ENCODE data around the gene OR8B12. TPM values are rescaled to one million over a fixed set of nuclear protein-coding genes. Genes with fewer than 3 reads are reported as not detected.
"Not testable (repeated sequence)": the region's sequence is repeated elsewhere in the genome, so short reads cannot be mapped to it uniquely, and the experiment has no call there.

OR8B12 gene
- total RNA-seq, 1 experiment from 2014 or later: not detected

DNA sequence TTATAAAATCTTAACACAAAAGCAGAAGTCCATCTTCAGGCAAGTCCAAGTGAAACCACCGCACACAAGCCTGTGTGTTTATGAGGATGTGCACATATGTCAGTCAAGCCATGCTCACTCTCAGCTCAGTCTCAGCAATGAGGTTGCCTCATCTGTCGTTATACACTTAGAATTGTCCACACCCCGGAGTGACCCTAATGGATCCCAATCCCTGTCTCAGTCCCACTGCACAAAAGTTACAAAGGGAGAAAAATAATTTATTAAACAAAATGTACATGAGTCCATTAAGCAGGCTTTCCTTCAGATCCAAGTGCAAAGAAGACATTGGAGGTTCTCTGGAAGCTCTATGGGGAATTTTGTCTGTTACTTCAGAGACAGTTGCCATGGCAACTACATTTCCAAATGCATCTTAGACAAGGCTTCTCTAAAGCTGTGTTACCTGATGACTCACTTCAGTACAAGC, 24.4 kb downstream of the OR8B12 start:
- H3K4me1 ChIP-seq: no peaks in the 10 kb centered on the region
- CTCF ChIA-PET: interaction anchor here (0.7 kb wide), 1 partner anchor 98 kb away, joined by 3 read pairs; no protein-coding TSS in a partner anchor
- no TSS peak for BruUV-seq (replicated peaks)
- Mint-ChIP-seq H3K9me3 (ENCODE audit: unreplicated experiment) (no peaks in the 10 kb centered on the region), H3K27me3 (ENCODE audit: insufficient read depth, unreplicated experiment) (peaks cover 28% of the 10 kb centered on the region), H3K36me3 (ENCODE audit: insufficient read depth, unreplicated experiment) (no peaks in the 10 kb centered on the region), H3K27ac (ENCODE audit: unreplicated experiment) (no peak overlapping the region), H3K4me3 (ENCODE audit: unreplicated experiment) (no peak overlapping the region), H3K4me1 (ENCODE audit: low read depth, unreplicated experiment) (no peaks in the 10 kb centered on the region)
- TF ChIP-seq, protein P1, sequence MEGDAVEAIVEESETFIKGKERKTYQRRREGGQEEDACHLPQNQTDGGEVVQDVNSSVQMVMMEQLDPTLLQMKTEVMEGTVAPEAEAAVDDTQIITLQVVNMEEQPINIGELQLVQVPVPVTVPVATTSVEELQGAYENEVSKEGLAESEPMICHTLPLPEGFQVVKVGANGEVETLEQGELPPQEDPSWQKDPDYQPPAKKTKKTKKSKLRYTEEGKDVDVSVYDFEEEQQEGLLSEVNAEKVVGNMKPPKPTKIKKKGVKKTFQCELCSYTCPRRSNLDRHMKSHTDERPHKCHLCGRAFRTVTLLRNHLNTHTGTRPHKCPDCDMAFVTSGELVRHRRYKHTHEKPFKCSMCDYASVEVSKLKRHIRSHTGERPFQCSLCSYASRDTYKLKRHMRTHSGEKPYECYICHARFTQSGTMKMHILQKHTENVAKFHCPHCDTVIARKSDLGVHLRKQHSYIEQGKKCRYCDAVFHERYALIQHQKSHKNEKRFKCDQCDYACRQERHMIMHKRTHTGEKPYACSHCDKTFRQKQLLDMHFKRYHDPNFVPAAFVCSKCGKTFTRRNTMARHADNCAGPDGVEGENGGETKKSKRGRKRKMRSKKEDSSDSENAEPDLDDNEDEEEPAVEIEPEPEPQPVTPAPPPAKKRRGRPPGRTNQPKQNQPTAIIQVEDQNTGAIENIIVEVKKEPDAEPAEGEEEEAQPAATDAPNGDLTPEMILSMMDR (IDR thresholded peaks at IDR 0.05; ENCODE audit: insufficient read depth in 1 of 2, low read depth in 1 of 2, low read length in 1 of 2, severe bottlenecking in 1 of 2, unreplicated experiment in 1 of 2): no peak
- H3K27me3 ChIP-seq (replicated peaks; ENCODE audit: control insufficient read depth, insufficient read depth, low read length): peaks cover 2% of the 10 kb centered on the region
- H3K9me3 ChIP-seq: no peaks in the 10 kb centered on the region
- intact Hi-C loops (cut with micrococcal nuclease; ENCODE audit: unreplicated experiment): no loop called here
- no peaks in the 10 kb centered on the region for H3K36me3 ChIP-seq (ENCODE audit: control insufficient read depth, insufficient read depth, low read length)
- POLR2A ChIA-PET: no interaction called here
- H3K4me3 ChIP-seq (ENCODE audit: low read depth, low read length): no peak overlapping the region
- DNase-seq: no peak

DNA sequence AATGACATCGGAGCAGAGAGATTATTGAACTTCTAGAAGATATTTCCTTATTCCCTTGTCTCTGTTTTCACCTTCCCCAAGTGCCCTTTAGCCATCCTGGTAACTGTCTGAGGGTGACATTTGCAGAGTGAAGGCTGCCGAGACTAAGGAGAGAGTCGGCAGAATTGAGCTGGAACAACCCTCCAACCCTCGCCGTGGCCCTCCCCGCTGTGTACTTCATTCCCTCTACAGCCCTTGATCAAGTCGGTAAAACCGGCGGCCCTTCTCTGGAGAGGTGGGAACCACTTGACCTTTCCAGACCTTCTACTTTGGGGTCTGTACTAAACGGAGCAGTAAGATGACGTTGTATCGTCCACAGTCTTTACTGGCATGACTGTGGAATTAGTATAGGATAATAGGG, 26.1 kb downstream of the OR8B12 start:
- no TSS peak for BruUV-seq (replicated peaks)
- intact Hi-C loops (cut with micrococcal nuclease; ENCODE audit: unreplicated experiment): no loop called here
- CTCF ChIA-PET: no interaction called here
- POLR2A ChIA-PET: no interaction called here
- no peaks in the 10 kb centered on the region for H3K36me3 ChIP-seq (ENCODE audit: control insufficient read depth, insufficient read depth, low read length)
- H3K27me3 ChIP-seq (replicated peaks; ENCODE audit: control insufficient read depth, insufficient read depth, low read length): 0 out of 2 replicates have a peak, but pooled peaks cover 2% of the 10 kb centered on the region
- H3K4me3 ChIP-seq (ENCODE audit: low read depth, low read length): no peak overlapping the region
- peaks cover 27% of the 10 kb centered on the region for H3K27me3 Mint-ChIP-seq (ENCODE audit: insufficient read depth, unreplicated experiment)
- no peak overlapping the region for H3K4me3 Mint-ChIP-seq (ENCODE audit: unreplicated experiment)
- no peak overlapping the region for H3K27ac Mint-ChIP-seq (ENCODE audit: unreplicated experiment)
- H3K36me3 Mint-ChIP-seq (ENCODE audit: insufficient read depth, unreplicated experiment): no peaks in the 10 kb centered on the region
- TF ChIP-seq, protein P1 (IDR thresholded peaks at IDR 0.05; ENCODE audit: insufficient read depth in 1 of 2, low read depth in 1 of 2, low read length in 1 of 2, severe bottlenecking in 1 of 2, unreplicated experiment in 1 of 2): no peak
- no peaks in the 10 kb centered on the region for H3K4me1 Mint-ChIP-seq (ENCODE audit: low read depth, unreplicated experiment)
- no peaks in the 10 kb centered on the region for H3K4me1 ChIP-seq
- no peaks in the 10 kb centered on the region for H3K9me3 Mint-ChIP-seq (ENCODE audit: unreplicated experiment)
- no peaks in the 10 kb centered on the region for H3K9me3 ChIP-seq
- DNase-seq: no peak

DNA sequence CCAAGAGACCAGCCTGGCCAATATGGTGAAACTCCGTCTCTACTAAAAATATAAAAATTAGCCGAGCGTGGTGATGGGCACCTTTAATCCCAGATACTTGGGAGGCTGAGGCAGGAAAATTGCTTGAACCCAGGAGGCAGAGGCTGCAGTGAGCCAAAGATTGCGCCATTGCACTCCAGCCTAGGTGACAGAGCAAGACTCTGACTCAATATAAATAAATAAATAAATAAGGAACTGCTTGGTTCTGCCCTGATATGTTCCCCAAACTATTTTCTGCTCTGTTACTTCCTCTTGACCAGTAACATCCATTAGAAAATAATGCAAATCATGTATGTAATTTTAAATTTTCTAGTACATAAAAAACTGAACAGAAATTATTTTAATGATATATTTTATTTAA, 28.8 kb downstream of the OR8B12 start:
- DNase-seq; H3K27ac Mint-ChIP-seq (ENCODE audit: unreplicated experiment); POLR2A ChIA-PET; H3K4me3 Mint-ChIP-seq (ENCODE audit: unreplicated experiment); H3K4me1 ChIP-seq; H3K27me3 ChIP-seq (replicated peaks; ENCODE audit: control insufficient read depth, insufficient read depth, low read length); intact Hi-C loops (cut with micrococcal nuclease; ENCODE audit: unreplicated experiment); CTCF ChIA-PET; H3K36me3 ChIP-seq (ENCODE audit: control insufficient read depth, insufficient read depth, low read length); H3K9me3 Mint-ChIP-seq (ENCODE audit: unreplicated experiment); H3K36me3 Mint-ChIP-seq (ENCODE audit: insufficient read depth, unreplicated experiment); H3K9me3 ChIP-seq; H3K4me1 Mint-ChIP-seq (ENCODE audit: low read depth, unreplicated experiment); H3K4me3 ChIP-seq (ENCODE audit: low read depth, low read length); BruUV-seq (replicated peaks): not testable (repeated sequence)
- peaks cover 26% of the 10 kb centered on the region for H3K27me3 Mint-ChIP-seq (ENCODE audit: insufficient read depth, unreplicated experiment)

DNA sequence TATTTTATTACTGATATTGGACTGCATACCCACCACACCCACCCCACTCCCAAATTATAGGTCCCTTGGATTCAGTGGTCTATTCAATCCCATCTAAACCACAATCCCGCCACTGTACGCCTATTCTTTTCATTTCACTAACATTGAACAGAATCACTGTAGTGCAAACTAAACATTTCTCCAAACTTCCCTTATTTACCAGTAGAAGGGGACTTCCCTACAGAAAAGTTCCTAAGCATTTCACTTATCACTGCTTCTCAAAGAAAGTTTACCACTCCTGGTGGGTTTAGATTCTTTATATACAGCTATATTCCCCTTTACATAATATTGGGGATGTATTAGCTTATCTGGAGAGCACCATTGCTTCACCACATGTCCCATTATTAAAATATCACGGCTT, 29.3 kb downstream of the OR8B12 start:
- no peak for DNase-seq
- H3K4me1 ChIP-seq: no peaks in the 10 kb centered on the region
- no peak overlapping the region for H3K27ac Mint-ChIP-seq (ENCODE audit: unreplicated experiment)
- H3K9me3 ChIP-seq: no peaks in the 10 kb centered on the region
- ChIA-PET POLR2A (no interaction called here), CTCF (no interaction called here)
- H3K9me3 Mint-ChIP-seq (ENCODE audit: unreplicated experiment): no peaks in the 10 kb centered on the region
- BruUV-seq (replicated peaks): no TSS peak
- intact Hi-C loops (cut with micrococcal nuclease; ENCODE audit: unreplicated experiment): no loop called here
- peaks cover 31% of the 10 kb centered on the region for H3K27me3 Mint-ChIP-seq (ENCODE audit: insufficient read depth, unreplicated experiment)
- H3K4me1 Mint-ChIP-seq (ENCODE audit: low read depth, unreplicated experiment): no peaks in the 10 kb centered on the region
- H3K36me3 Mint-ChIP-seq (ENCODE audit: insufficient read depth, unreplicated experiment): no peaks in the 10 kb centered on the region
- H3K36me3 ChIP-seq (ENCODE audit: control insufficient read depth, insufficient read depth, low read length): no peaks in the 10 kb centered on the region
- H3K4me3 ChIP-seq (ENCODE audit: low read depth, low read length): no peak overlapping the region
- H3K27me3 ChIP-seq (replicated peaks; ENCODE audit: control insufficient read depth, insufficient read depth, low read length): 0 out of 2 replicates have a peak, but pooled peaks cover 2% of the 10 kb centered on the region
- H3K4me3 Mint-ChIP-seq (ENCODE audit: unreplicated experiment): no peak overlapping the region
- TF ChIP-seq, protein P1 (IDR thresholded peaks at IDR 0.05; ENCODE audit: insufficient read depth in 1 of 2, low read depth in 1 of 2, low read length in 1 of 2, severe bottlenecking in 1 of 2, unreplicated experiment in 1 of 2): no peak

Data from Caco-2 (cell line).